ENCODE measurements around the gene GPHA2. TPM values are rescaled to one million over a fixed set of nuclear protein-coding genes. Genes with fewer than 3 reads are reported as not detected.

GPHA2 gene
- total RNA-seq, 4 donors from 2014 or later, result not detected

- TF ChIP-seq CTCF (IDR thresholded peaks at IDR 0.05; ENCODE audit: low read depth), result no peak
These were observed 27.5 kb upstream of the GPHA2 start for GRCh38 chr11:64963072-64963631.

DNA sequence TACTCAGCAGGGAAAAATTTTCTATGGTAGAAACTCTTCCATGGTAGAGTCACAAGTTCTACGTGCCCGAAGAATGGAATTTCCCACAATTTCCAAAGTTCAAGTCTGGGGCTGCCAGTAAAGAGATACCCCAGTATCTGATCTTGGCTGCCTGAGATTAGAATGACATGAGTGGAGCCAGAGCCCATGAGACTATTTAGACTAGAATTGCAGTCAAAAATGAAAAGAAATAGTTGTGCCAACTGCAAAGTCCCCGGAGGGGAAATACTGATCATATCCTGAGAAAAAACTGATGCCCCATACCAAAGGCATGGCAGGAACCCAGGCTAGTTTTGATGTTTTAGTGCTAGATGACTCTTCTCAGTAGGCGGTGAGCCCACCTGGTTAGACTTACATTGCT is 25.0 kb upstream of the GPHA2 start:
- no peak for TF ChIP-seq CTCF (IDR thresholded peaks at IDR 0.05; ENCODE audit: low read depth)

DNA sequence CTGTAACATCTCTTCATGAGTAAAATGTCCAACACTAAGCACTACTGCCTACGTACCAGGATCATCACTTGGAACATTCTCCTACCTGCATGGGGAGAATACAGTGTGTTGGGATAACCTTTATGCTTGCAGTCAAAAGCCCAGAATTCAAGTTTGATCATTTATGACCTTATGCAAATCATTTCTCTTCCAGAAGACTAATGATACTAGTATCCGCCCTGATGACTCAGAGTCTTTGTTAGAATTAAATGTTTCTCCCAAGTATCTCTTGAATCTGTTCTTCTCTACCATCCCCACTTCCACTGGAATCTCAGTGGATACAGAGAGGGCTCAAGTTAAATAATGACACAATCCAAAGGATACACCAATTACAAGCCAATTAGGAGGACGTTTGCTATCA is 23.8 kb upstream of the GPHA2 start:
- no peak for TF ChIP-seq CTCF (IDR thresholded peaks at IDR 0.05; ENCODE audit: low read depth)

DNA sequence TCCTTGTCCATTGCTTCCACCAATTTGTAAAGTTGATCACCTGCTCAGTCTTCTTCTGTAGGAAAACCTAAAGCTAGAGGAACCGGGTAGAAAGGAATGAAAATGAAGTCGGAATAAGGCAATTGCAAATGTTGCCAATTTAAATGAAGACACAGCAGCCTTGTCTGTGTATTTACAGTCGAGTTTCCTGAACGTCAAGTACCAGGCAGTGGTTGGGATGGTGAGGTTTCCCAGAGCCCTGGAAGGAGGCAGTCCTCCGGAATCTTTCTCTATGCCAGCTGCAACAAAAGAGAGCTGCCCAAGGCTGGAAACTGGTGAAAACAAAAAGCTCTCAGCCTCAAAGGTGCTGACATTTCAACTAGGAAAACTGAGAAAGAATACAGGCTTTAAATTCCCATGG is 18.5 kb upstream of the GPHA2 start:
- TF ChIP-seq CTCF (IDR thresholded peaks at IDR 0.05; ENCODE audit: low read depth), result no peak

DNA sequence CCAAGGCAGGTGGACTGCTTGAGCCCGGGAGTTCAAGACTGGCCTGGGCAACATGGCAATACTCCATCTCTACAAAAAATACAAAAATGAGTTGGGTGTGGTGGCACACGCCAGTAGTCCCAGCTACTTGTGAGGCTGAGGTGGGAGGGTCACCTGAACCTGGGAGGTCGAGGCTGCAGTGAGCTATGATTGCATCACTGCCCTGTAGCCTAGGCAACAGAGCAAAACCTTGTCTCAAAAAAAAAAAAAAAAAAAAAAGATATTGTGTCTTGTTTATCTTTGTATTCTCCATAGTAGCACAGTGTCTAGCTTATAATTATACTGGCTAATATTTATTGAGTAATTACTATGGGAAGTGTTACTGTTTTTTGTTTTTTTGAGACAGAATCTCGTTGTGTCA is 15.8 kb upstream of the GPHA2 start:
- no peak for TF ChIP-seq CTCF (IDR thresholded peaks at IDR 0.05; ENCODE audit: low read depth)

GRCh38 chr11:64947208-64947814 is 11.6 kb upstream of the GPHA2 start:
- no peak for TF ChIP-seq CTCF (IDR thresholded peaks at IDR 0.05; ENCODE audit: low read depth)

- TF ChIP-seq CTCF (IDR thresholded peaks at IDR 0.05; ENCODE audit: low read depth), result no peak
These were observed 846 bp upstream of the GPHA2 start for GRCh38 chr11:64936539-64936938.
